GM19324 (cell line): ENCODE data around the gene IMP4.
A peak's percentile ranks its signal among the peaks of the same experiment; 100 is the strongest.

Source experiments
- ATAC-seq: cut with Tn5 transposase; IDR thresholded peaks from one replicate; pipeline ENCODE4 v1.9.1; 2021; ENCODE audit warnings: mild to moderate bottlenecking, moderate library complexity; ENCODE audit not compliant: unreplicated experiment, low FRiP score

Gene IMP4

GRCh38 chr2:130355172-130355577, 12.5 kb downstream of the IMP4 start:
- ATAC-seq: no peak

GRCh38 chr2:130355578-130356431, 13.1 kb downstream of the IMP4 start, which contains the start of gene PTPN18:
PTPN18 (plus strand) TSS chr2:130356056; CDS start chr2:130356108, 52 bp downstream.
- peak; percentile 96 for ATAC-seq

GRCh38 chr2:130357864-130358263, 15.2 kb downstream of the IMP4 start:
- ATAC-seq: no peak

- ATAC-seq: no peak
Measured at GRCh38 chr2:130358420-130359350, 16.0 kb downstream of the IMP4 start.

- ATAC-seq: no peak
Measured at GRCh38 chr2:130359466-130359865, 16.8 kb downstream of the IMP4 start.

- no peak for ATAC-seq
Measured at GRCh38 chr2:130363479-130363878, 20.8 kb downstream of the IMP4 start.

GRCh38 chr2:130365075-130365474, 22.4 kb downstream of the IMP4 start:
- ATAC-seq: no peak

GRCh38 chr2:130365963-130366362, 23.3 kb downstream of the IMP4 start:
- no peak for ATAC-seq

- no peak for ATAC-seq
Measured at GRCh38 chr2:130366720-130367119, 24.0 kb downstream of the IMP4 start.

- ATAC-seq: no peak
Measured at GRCh38 chr2:130368786-130369185, 26.1 kb downstream of the IMP4 start.

GRCh38 chr2:130369311-130369964, 26.7 kb downstream of the IMP4 start:
- no peak for ATAC-seq

GRCh38 chr2:130369965-130370341, 27.3 kb downstream of the IMP4 start:
- ATAC-seq: no peak

- no peak for ATAC-seq
Measured at GRCh38 chr2:130370490-130370889, 27.8 kb downstream of the IMP4 start.

GRCh38 chr2:130371723-130372054, 29.0 kb downstream of the IMP4 start:
- peak; percentile 18 for ATAC-seq

- peak; percentile 76 for ATAC-seq
Measured at GRCh38 chr2:130372055-130372832, 29.5 kb downstream of the IMP4 start.

GRCh38 chr2:130372833-130373807, 30.4 kb downstream of the IMP4 start:
- ATAC-seq: no peak

GRCh38 chr2:130373808-130374365, 31.2 kb downstream of the IMP4 start:
- no peak for ATAC-seq

- no peak for ATAC-seq
Measured at GRCh38 chr2:130374587-130375290, 32.0 kb downstream of the IMP4 start.
